Mammary epithelial cell (primary cell): ENCODE measurements around the gene PPM1L.

Source experiments
- CTCF ChIP-seq, 2 donors: IDR thresholded peaks in 1 of 2; conservative IDR thresholded peaks in 1 of 2; 2 replicates each; pipeline ENCODE4 v1.5.1; 2011 to 2012; ENCODE audit warnings: inconsistent platforms in 2 of 2, low read length in 2 of 2, mild to moderate bottlenecking in 2 of 2, control low read depth in 1 of 2, low read depth in 1 of 2; ENCODE audit not compliant: insufficient read depth in 1 of 2; ENCODE audit errors: extremely low read depth in 1 of 2
- EZH2 ChIP-seq: IDR thresholded peaks from 2 replicates; pipeline ENCODE4 v1.6.1; 2012; ENCODE audit warnings: low read length, inconsistent platforms, borderline replicate concordance

GRCh38 chr3:160765211-160765610, 9.2 kb downstream of the PPM1L start:
- TF ChIP-seq CTCF (conservative IDR thresholded peaks at IDR 0.05 in 1 of 2, IDR thresholded peaks at IDR 0.05 in 1 of 2; ENCODE audit: extremely low read depth in 1 of 2, insufficient read depth in 1 of 2, low read depth in 1 of 2, low read length in 2 of 2) (no peak), EZH2 (no peak)
